HepG2 (cell line): ENCODE data around the gene ERP27. TPM values are rescaled to one million over a fixed set of nuclear protein-coding genes. Genes with fewer than 3 reads are reported as not detected.

Experiments
- ARNTL ChIP-seq: sonication (generic); formaldehyde crosslinking; IDR thresholded peaks from 2 replicates; pipeline ENCODE4 v1.4.0; 2020; ENCODE audit warnings: mild to moderate bottlenecking, missing genetic modification reagents
- CCAR2 ChIP-seq: fragments of 200-400 bp; formaldehyde crosslinking; optimal IDR thresholded peaks from 2 replicates; pipeline ENCODE3; 2018; ENCODE audit warnings: low read depth, mild to moderate bottlenecking, low read length, moderate library complexity
- PHB2 ChIP-seq: fragments of 450-650 bp; IDR thresholded peaks from 2 replicates; pipeline ENCODE4 v1.6.1; 2018; ENCODE audit not compliant: partially characterized antibody
- RBM22 ChIP-seq: fragments of 200-400 bp; formaldehyde crosslinking; optimal IDR thresholded peaks from 2 replicates; pipeline ENCODE3; 2017; ENCODE audit warnings: mild to moderate bottlenecking, low read length, moderate library complexity
- RERE ChIP-seq: IDR thresholded peaks from 2 replicates; pipeline ENCODE4 v1.6.1; 2016; ENCODE audit warnings: low read depth, missing genetic modification reagents, missing compliant biosample characterization
- ZNF10 ChIP-seq: sonication (generic); formaldehyde crosslinking; IDR thresholded peaks from 2 replicates; pipeline ENCODE4 v1.4.0; 2020; ENCODE audit warnings: mild to moderate bottlenecking, low read depth, missing genetic modification reagents, borderline replicate concordance
- ZNF703 ChIP-seq: sonication (generic); formaldehyde crosslinking; IDR thresholded peaks from 2 replicates; pipeline ENCODE4 v1.5.1; 2020; ENCODE audit warnings: missing genetic modification reagents, mild to moderate bottlenecking, moderate library complexity, borderline replicate concordance
- polyA plus RNA-seq, 8 experiments: library from polyadenylated mRNA; depleted of rRNA in 3 of 8; stranded (reverse) in 7 of 8; unstranded in 1 of 8; fragments of >200 nt; fragmentation: Illumina TruSeq in 4 of 8; extraction: Trizol in 4 of 8; gene quantifications; 2 replicates each; pipeline versions ENCODE4 v1.2.1 to v1.2.3, GENCODE V29; 2011 to 2016; ENCODE audit warnings: low read depth in 4 of 8, missing spikeins in 1 of 8, mixed read lengths in 1 of 8; ENCODE audit not compliant: insufficient read depth in 1 of 8
- total RNA-seq, 5 experiments: library from RNA; depleted of rRNA; stranded (reverse); fragments of >200 nt; fragmentation: Illumina TruSeq; extraction: Trizol; gene quantifications; 2 replicates each; pipeline ENCODE4 v1.2.3, GENCODE V29; 2016; ENCODE audit warnings: low read depth in 1 of 5
- TF ChIP-seq, protein P1 (sequence below): sonication (generic); formaldehyde crosslinking; IDR thresholded peaks from 2 replicates; pipeline ENCODE4 v1.5.0; 2020; ENCODE audit warnings: mild to moderate bottlenecking, missing genetic modification reagents

The ERP27 gene
- total and polyA plus RNA-seq, 2 of the 13 experiments (the other 11 are each of a cell fraction or from before 2014, with no cell fraction given), result 1.8 to 6.6 TPM

GRCh38 chr12:14904854-14905253 is 33.5 kb downstream of the ERP27 start (continued):
- TF ChIP-seq RBM22 (no peak), CCAR2 (no peak), ZNF10 (CRISPR knock-in tag) (no peak), ZNF703 (CRISPR knock-in tag) (no peak), RERE (no peak), ARNTL (CRISPR knock-in tag) (no peak), PHB2 (no peak)
- TF ChIP-seq, protein P1, sequence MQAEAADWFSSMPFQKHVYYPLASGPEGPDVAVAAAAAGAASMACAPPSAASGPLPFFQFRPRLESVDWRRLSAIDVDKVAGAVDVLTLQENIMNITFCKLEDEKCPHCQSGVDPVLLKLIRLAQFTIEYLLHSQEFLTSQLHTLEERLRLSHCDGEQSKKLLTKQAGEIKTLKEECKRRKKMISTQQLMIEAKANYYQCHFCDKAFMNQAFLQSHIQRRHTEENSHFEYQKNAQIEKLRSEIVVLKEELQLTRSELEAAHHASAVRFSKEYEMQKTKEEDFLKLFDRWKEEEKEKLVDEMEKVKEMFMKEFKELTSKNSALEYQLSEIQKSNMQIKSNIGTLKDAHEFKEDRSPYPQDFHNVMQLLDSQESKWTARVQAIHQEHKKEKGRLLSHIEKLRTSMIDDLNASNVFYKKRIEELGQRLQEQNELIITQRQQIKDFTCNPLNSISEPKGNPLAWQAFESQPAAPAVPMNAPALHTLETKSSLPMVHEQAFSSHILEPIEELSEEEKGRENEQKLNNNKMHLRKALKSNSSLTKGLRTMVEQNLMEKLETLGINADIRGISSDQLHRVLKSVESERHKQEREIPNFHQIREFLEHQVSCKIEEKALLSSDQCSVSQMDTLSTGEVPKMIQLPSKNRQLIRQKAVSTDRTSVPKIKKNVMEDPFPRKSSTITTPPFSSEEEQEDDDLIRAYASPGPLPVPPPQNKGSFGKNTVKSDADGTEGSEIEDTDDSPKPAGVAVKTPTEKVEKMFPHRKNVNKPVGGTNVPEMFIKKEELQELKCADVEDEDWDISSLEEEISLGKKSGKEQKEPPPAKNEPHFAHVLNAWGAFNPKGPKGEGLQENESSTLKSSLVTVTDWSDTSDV (CRISPR knock-in tag), result no peak
